HepG2 (cell line): ENCODE results near the gene DNMT3A.

Experiments
- CENPT ChIP-seq: sonication (generic); formaldehyde crosslinking; IDR thresholded peaks from 2 replicates; pipeline ENCODE4 v1.8.0; 2022; ENCODE audit warnings: low read depth, mild to moderate bottlenecking, moderate library complexity, missing genetic modification reagents
- CTCF ChIP-seq: sonication (generic); formaldehyde crosslinking; IDR thresholded peaks from 2 replicates; pipeline ENCODE4 v1.5.0; 2020; ENCODE audit warnings: mild to moderate bottlenecking, missing genetic modification reagents, moderate library complexity
- EP300 ChIP-seq, 3 experiments: sonication (generic) in 1 of 3; formaldehyde crosslinking in 1 of 3; IDR thresholded peaks; 2 replicates each; pipeline versions ENCODE4 v1.5.1 to v1.6.1; 2011 to 2020; ENCODE audit warnings: low read depth in 2 of 3, low read length in 2 of 3, borderline replicate concordance in 1 of 3, improper control_type of control experiment in 1 of 3, mild to moderate bottlenecking in 1 of 3, missing genetic modification reagents in 1 of 3, moderate library complexity in 1 of 3
- PHB2 ChIP-seq: fragments of 450-650 bp; IDR thresholded peaks from 2 replicates; pipeline ENCODE4 v1.6.1; 2018; ENCODE audit not compliant: partially characterized antibody
- POLR2A ChIP-seq, 2 experiments: IDR thresholded peaks; 2 replicates each; pipeline ENCODE4 v1.6.1; 2011; ENCODE audit warnings: low read depth in 2 of 2, low read length in 2 of 2, mild to moderate bottlenecking in 1 of 2, moderate library complexity in 1 of 2; ENCODE audit not compliant: insufficient read depth in 1 of 2
- SCMH1 ChIP-seq: sonication (generic); formaldehyde crosslinking; IDR thresholded peaks from 2 replicates; pipeline ENCODE4 v1.9.0; 2021; ENCODE audit warnings: missing genetic modification reagents, mild to moderate bottlenecking, borderline replicate concordance
- TCF7L2 ChIP-seq: IDR thresholded peaks from 2 replicates; pipeline ENCODE4 v1.6.1; 2011; ENCODE audit warnings: mild to moderate bottlenecking, low read depth, low read length, moderate library complexity
- ZBTB4 ChIP-seq: sonication (generic); formaldehyde crosslinking; IDR thresholded peaks from 2 replicates; pipeline ENCODE4 v1.4.0; 2020; ENCODE audit warnings: missing genetic modification reagents, mild to moderate bottlenecking, borderline replicate concordance
- ZNF776 ChIP-seq: sonication (generic); formaldehyde crosslinking; IDR thresholded peaks from 2 replicates; pipeline ENCODE4 v1.4.0; 2020; ENCODE audit warnings: mild to moderate bottlenecking, missing genetic modification reagents
- TF ChIP-seq, protein P1 (sequence below): sonication (generic); formaldehyde crosslinking; IDR thresholded peaks from 2 replicates; pipeline ENCODE4 v1.4.0; 2020; ENCODE audit warnings: missing genetic modification reagents, borderline replicate concordance
- TF ChIP-seq, protein P2 (sequence below): IDR thresholded peaks from 2 replicates; pipeline ENCODE4 v1.6.1; 2016; ENCODE audit warnings: mild to moderate bottlenecking
- TF ChIP-seq, protein P3 (sequence below): IDR thresholded peaks from 2 replicates; pipeline ENCODE4 v1.6.1; 2012; ENCODE audit warnings: inconsistent platforms
- TF ChIP-seq, protein P4 (sequence below): sonication (generic); formaldehyde crosslinking; IDR thresholded peaks from 2 replicates; pipeline ENCODE4 v1.5.0; 2020; ENCODE audit warnings: missing genetic modification reagents, mild to moderate bottlenecking, borderline replicate concordance
- TF ChIP-seq, protein P5 (sequence below), 2 experiments: sonication (generic) in 1 of 2; formaldehyde crosslinking in 1 of 2; IDR thresholded peaks; 2 replicates each; pipeline versions ENCODE4 v1.4.0 to v1.6.1; 2018 to 2020; ENCODE audit warnings: missing genetic modification reagents in 2 of 2, borderline replicate concordance in 1 of 2, low read depth in 1 of 2, mild to moderate bottlenecking in 1 of 2, missing biosample characterization in 1 of 2

DNA sequence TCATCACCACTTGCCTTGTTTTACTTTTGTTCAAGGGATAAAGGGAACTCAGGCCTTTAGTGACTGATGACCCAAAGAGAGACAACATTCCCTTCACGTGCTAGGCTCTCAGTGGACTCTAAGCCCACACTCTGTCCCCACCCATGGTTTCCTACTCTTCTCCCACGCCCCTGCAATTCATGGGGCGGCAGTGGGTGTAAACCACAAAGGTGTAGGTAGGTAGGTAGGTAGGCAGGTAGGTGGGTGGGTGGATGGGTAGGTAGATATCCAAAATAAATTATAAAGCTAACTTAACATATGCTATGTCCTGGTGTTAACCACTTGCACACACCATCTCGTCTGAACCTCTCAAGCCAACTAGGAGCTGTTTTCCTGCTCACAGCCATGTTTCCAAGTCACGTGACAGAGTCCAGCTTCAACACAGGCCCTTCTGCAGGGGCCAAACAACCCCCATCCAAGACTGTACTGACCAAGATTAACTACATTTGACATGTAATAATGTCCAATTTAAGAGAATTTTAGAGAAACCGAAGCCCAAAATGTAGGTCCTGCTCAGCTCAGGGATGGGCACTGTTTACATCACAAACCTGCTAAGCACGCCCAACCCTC, 33.7 kb downstream of the DNMT3A start:
- TF ChIP-seq ZBTB4 (CRISPR knock-in tag) (no peak), EP300 (IDR thresholded peaks at IDR 0.05; ENCODE audit: low read depth in 2 of 2, low read length in 2 of 2) (no peak), EP300 (CRISPR knock-in tag; IDR thresholded peaks at IDR 0.05; ENCODE audit: borderline replicate concordance) (no peak), PHB2 (no peak), SCMH1 (no peak), ZNF776 (no peak), CTCF (CRISPR knock-in tag) (no peak), TCF7L2 (no peak), CENPT (CRISPR knock-in tag) (no peak), POLR2A (IDR thresholded peaks at IDR 0.05; ENCODE audit: insufficient read depth in 1 of 2, low read depth in 2 of 2, low read length in 2 of 2) (no peak)
- TF ChIP-seq, protein P1, sequence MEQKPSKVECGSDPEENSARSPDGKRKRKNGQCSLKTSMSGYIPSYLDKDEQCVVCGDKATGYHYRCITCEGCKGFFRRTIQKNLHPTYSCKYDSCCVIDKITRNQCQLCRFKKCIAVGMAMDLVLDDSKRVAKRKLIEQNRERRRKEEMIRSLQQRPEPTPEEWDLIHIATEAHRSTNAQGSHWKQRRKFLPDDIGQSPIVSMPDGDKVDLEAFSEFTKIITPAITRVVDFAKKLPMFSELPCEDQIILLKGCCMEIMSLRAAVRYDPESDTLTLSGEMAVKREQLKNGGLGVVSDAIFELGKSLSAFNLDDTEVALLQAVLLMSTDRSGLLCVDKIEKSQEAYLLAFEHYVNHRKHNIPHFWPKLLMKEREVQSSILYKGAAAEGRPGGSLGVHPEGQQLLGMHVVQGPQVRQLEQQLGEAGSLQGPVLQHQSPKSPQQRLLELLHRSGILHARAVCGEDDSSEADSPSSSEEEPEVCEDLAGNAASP (CRISPR knock-in tag): no peak
- TF ChIP-seq, protein P2, sequence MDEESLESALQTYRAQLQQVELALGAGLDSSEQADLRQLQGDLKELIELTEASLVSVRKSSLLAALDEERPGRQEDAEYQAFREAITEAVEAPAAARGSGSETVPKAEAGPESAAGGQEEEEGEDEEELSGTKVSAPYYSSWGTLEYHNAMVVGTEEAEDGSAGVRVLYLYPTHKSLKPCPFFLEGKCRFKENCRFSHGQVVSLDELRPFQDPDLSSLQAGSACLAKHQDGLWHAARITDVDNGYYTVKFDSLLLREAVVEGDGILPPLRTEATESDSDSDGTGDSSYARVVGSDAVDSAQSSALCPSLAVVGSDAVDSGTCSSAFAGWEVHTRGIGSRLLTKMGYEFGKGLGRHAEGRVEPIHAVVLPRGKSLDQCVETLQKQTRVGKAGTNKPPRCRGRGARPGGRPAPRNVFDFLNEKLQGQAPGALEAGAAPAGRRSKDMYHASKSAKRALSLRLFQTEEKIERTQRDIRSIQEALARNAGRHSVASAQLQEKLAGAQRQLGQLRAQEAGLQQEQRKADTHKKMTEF (CRISPR knock-in tag): no peak
- TF ChIP-seq, protein P3, sequence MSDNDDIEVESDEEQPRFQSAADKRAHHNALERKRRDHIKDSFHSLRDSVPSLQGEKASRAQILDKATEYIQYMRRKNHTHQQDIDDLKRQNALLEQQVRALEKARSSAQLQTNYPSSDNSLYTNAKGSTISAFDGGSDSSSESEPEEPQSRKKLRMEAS: no peak
- TF ChIP-seq, protein P4, sequence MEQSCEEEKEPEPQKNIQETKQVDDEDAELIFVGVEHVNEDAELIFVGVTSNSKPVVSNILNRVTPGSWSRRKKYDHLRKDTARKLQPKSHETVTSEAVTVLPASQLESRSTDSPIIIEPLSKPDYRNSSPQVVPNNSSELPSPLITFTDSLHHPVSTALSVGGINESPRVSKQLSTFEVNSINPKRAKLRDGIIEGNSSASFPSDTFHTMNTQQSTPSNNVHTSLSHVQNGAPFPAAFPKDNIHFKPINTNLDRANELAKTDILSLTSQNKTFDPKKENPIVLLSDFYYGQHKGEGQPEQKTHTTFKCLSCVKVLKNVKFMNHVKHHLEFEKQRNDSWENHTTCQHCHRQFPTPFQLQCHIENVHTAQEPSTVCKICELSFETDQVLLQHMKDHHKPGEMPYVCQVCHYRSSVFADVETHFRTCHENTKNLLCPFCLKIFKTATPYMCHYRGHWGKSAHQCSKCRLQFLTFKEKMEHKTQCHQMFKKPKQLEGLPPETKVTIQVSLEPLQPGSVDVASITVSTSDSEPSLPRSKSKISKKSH: no peak
- TF ChIP-seq, protein P5, sequence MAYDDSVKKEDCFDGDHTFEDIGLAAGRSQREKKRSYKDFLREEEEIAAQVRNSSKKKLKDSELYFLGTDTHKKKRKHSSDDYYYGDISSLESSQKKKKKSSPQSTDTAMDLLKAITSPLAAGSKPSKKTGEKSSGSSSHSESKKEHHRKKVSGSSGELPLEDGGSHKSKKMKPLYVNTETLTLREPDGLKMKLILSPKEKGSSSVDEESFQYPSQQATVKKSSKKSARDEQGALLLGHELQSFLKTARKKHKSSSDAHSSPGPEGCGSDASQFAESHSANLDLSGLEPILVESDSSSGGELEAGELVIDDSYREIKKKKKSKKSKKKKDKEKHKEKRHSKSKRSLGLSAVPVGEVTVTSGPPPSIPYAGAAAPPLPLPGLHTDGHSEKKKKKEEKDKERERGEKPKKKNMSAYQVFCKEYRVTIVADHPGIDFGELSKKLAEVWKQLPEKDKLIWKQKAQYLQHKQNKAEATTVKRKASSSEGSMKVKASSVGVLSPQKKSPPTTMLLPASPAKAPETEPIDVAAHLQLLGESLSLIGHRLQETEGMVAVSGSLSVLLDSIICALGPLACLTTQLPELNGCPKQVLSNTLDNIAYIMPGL (CRISPR knock-in tag; IDR thresholded peaks at IDR 0.05; ENCODE audit: borderline replicate concordance in 1 of 2, low read depth in 1 of 2): no peak
